HCT116 (cell line): ENCODE results near the gene CALN1. TPM values are rescaled to one million over a fixed set of nuclear protein-coding genes. Genes with fewer than 3 reads are reported as not detected.

Experiments used
- ATAC-seq: fragments of 200-7000 bp; cut with Tn5 transposase; 2 replicates; pipeline ENCODE4 v1.9.1; 2020; ENCODE audit warnings: mild to moderate bottlenecking, moderate library complexity
- BruUV-seq: library from RNA; stranded (reverse); fragments of 400-500 nt; replicated peaks from 2 replicates; lab custom pipeline; 2021; lab: Mats Ljungman, UMichigan
- CTCF ChIA-PET: fragments of 300-600 bp; sonication (Branson Sonifier 250); formaldehyde crosslinking; loops from one replicate; lab custom pipeline; 2021; ENCODE audit warnings: antibody characterized with exemption; lab: Charles Lee
- POLR2A ChIA-PET: fragments of 300-600, 350-600 bp; sonication (Branson Sonifier 250); formaldehyde crosslinking; loops from one replicate; lab custom pipeline; 2021; ENCODE audit warnings: antibody characterized with exemption; lab: Charles Lee
- RAD21 ChIA-PET, 2 experiments: fragments of 300-600 bp; sonication (Branson Sonifier 250); formaldehyde crosslinking; loops; one replicate each; lab custom pipeline; 2023; ENCODE audit warnings: low total read pairs in 2 of 2; ENCODE audit not compliant: uncharacterized antibody in 2 of 2, unreplicated experiment in 2 of 2, low non-redundant PET in 1 of 2; lab: Charles Lee
- DNase-seq: peaks from one replicate; pipeline ENCODE4 v3.0.0-alpha.2; 2010; ENCODE audit warnings: low read depth, low spot score
- H2AFZ ChIP-seq: fragments of 200-600 bp; shearing (Covaris generic), sonication (generic); 2 replicates; pipeline ENCODE4 v1.6.1; 2017; ENCODE audit warnings: low read depth, mixed run types, mixed read lengths, antibody characterized with exemption, low read length; ENCODE audit not compliant: poor library complexity, severe bottlenecking
- H3K27ac ChIP-seq: 2 replicates; pipeline ENCODE4 v1.5.1; 2012; ENCODE audit warnings: low read depth, low read length
- H3K27me3 ChIP-seq: fragments of 200-600 bp; sonication (generic); 2 replicates; pipeline ENCODE4 v1.6.1; 2016; ENCODE audit warnings: mixed run types, low read length, mixed read lengths; ENCODE audit not compliant: insufficient read depth
- H3K36me3 ChIP-seq, 2 experiments: fragments of 200-500 bp in 1 of 2; fragments of 200-600 bp in 1 of 2; sonication (Bioruptor generic) in 1 of 2; sonication (generic) in 1 of 2; 2 replicates each; pipeline versions ENCODE4 v1.5.1 to v1.6.1; 2014 to 2016; ENCODE audit warnings: low read length in 2 of 2, inconsistent platforms in 1 of 2, mixed read lengths in 1 of 2, mixed run types in 1 of 2; ENCODE audit not compliant: insufficient read depth in 2 of 2, control insufficient read depth in 1 of 2
- H3K4me1 ChIP-seq, 2 experiments: fragments of 200-600 bp in 1 of 2; sonication (generic) in 1 of 2; 2 replicates each; pipeline versions ENCODE4 v1.5.1 to v1.6.1; 2012 to 2017; ENCODE audit warnings: low read length in 2 of 2, inconsistent platforms in 1 of 2, mild to moderate bottlenecking in 1 of 2, mixed read lengths in 1 of 2, mixed run types in 1 of 2, moderate library complexity in 1 of 2; ENCODE audit not compliant: insufficient read depth in 2 of 2, control insufficient read depth in 1 of 2
- H3K4me2 ChIP-seq: fragments of 200-600 bp; sonication (generic); 2 replicates; pipeline ENCODE4 v1.6.1; 2017; ENCODE audit warnings: mixed run types, low read length, mixed read lengths
- H3K4me3 ChIP-seq, 2 experiments: fragments of 200-600 bp in 1 of 2; sonication (generic) in 1 of 2; replicated peaks in 1 of 2; 2 replicates each; pipeline ENCODE4 v1.5.1; 2011 to 2016; ENCODE audit warnings: low read length in 2 of 2, control low read depth in 1 of 2, low read depth in 1 of 2, mild to moderate bottlenecking in 1 of 2, mixed read lengths in 1 of 2, mixed run types in 1 of 2
- H3K79me2 ChIP-seq: fragments of 200-600 bp; sonication (generic); 2 replicates; pipeline ENCODE4 v1.6.1; 2017; ENCODE audit warnings: mild to moderate bottlenecking, mixed run types, low read length, moderate library complexity, mixed read lengths; ENCODE audit not compliant: insufficient read depth
- H3K9ac ChIP-seq: fragments of 200-600 bp; sonication (generic); 2 replicates; pipeline ENCODE4 v1.6.1; 2016; ENCODE audit warnings: low read length, mixed read lengths
- H3K9me2 ChIP-seq: fragments of 200-600 bp; sonication (generic), shearing (Covaris generic); 2 replicates; pipeline ENCODE4 v1.6.1; 2017; ENCODE audit warnings: mixed run types, mild to moderate bottlenecking, moderate library complexity; ENCODE audit not compliant: insufficient read depth
- H3K9me3 ChIP-seq, 2 experiments: fragments of 200-500 bp in 1 of 2; fragments of 200-600 bp in 1 of 2; sonication (Bioruptor generic) in 1 of 2; sonication (generic) in 1 of 2; 2 replicates each; pipeline ENCODE4 v1.6.1; 2014 to 2017; ENCODE audit warnings: low read length in 2 of 2, mixed read lengths in 2 of 2, inconsistent platforms in 1 of 2, low read depth in 1 of 2, mild to moderate bottlenecking in 1 of 2, mixed run types in 1 of 2, moderate library complexity in 1 of 2; ENCODE audit not compliant: control insufficient read depth in 1 of 2, insufficient read depth in 1 of 2
- H4K20me1 ChIP-seq: fragments of 200-600 bp; sonication (generic), shearing (Covaris generic); 2 replicates; pipeline ENCODE4 v1.6.1; 2017; ENCODE audit warnings: mixed run types, mild to moderate bottlenecking, moderate library complexity; ENCODE audit not compliant: insufficient read depth
- CBX3 ChIP-seq: IDR thresholded peaks from 2 replicates; pipeline ENCODE4 v1.6.1; 2012; ENCODE audit warnings: low read depth
- CEBPB ChIP-seq: IDR thresholded peaks from 2 replicates; pipeline ENCODE4 v1.6.1; 2012; ENCODE audit warnings: low read depth
- CTCF ChIP-seq, 3 experiments: fragments of 200-600 bp in 1 of 3; sonication (generic) in 1 of 3; IDR thresholded peaks in 2 of 3; conservative IDR thresholded peaks in 1 of 3; 2 replicates each; pipeline ENCODE4 v1.5.1; 2012 to 2017; ENCODE audit warnings: low read depth in 2 of 3, low read length in 2 of 3, antibody characterized with exemption in 1 of 3, borderline replicate concordance in 1 of 3, control low read depth in 1 of 3, mild to moderate bottlenecking in 1 of 3, mixed read lengths in 1 of 3, mixed run types in 1 of 3, moderate library complexity in 1 of 3; ENCODE audit not compliant: insufficient read depth in 1 of 3
- EZH2 ChIP-seq: fragments of 200-600 bp; sonication (generic); IDR thresholded peaks from 2 replicates; pipeline ENCODE4 v1.6.1; 2017; ENCODE audit warnings: antibody characterized with exemption, mixed run types
- FOSL1 ChIP-seq: IDR thresholded peaks from 2 replicates; pipeline ENCODE4 v1.6.1; 2012; ENCODE audit warnings: low read depth
- JUND ChIP-seq: IDR thresholded peaks from 2 replicates; pipeline ENCODE4 v1.6.1; 2012
- MAX ChIP-seq: IDR thresholded peaks from 2 replicates; pipeline ENCODE4 v1.6.1; 2012
- SIN3A ChIP-seq: IDR thresholded peaks from 2 replicates; pipeline ENCODE4 v1.6.1; 2012; ENCODE audit warnings: low read depth
- SRF ChIP-seq: IDR thresholded peaks from 2 replicates; pipeline ENCODE4 v1.6.1; 2012; ENCODE audit warnings: low read depth
- intact Hi-C: fragments of 100-400 bp; cut with micrococcal nuclease; formaldehyde crosslinking; loops from 2 replicates; pipeline ENCODE4 v1.10.0; 2022
- total RNA-seq: library from RNA; stranded (reverse); gene quantifications from one replicate; pipeline ENCODE4 v1.2.1, GENCODE V29; 2021; ENCODE audit not compliant: unreplicated experiment

The CALN1 gene
- total RNA-seq, 1 experiment from 2014 or later = 0.17 TPM

GRCh38 chr7:72111086-72111485 lies 301.1 kb downstream of the CALN1 start:
- H3K4me2 ChIP-seq = no peak overlapping the region
- no peaks in the 10 kb centered on the region for H3K36me3 ChIP-seq
- no peak overlapping the region for H3K27ac ChIP-seq
- TF ChIP-seq EZH2 = no peak
- TF ChIP-seq SIN3A = no peak
- no peak for TF ChIP-seq FOSL1
- TF ChIP-seq, all 23 proteins: peak for 0
- Histone ChIP-seq H3K9me3 (peaks cover 0 to 4% of the 10 kb centered on the region in 2 experiments; a peak in 1 of 4 replicates), H3K4me3 (no peak overlapping the region), H4K20me1 (no peaks in the 10 kb centered on the region), H3K27me3 (no peaks in the 10 kb centered on the region), H3K79me2 (no peaks in the 10 kb centered on the region), H3K4me1 (no peaks in the 10 kb centered on the region), H2AFZ (no peak overlapping the region), H3K9ac (no peak overlapping the region), H3K9me2 (no peaks in the 10 kb centered on the region)
- POLR2A ChIA-PET = no interaction called here
- ATAC-seq (no peak), DNase-seq (no peak)
- RAD21 ChIA-PET = no interaction called here
- CTCF ChIA-PET = no interaction called here
- BruUV-seq = no TSS peak
- intact Hi-C loops = no loop called here

GRCh38 chr7:72109566-72109965 lies 302.6 kb downstream of the CALN1 start:
- no TSS peak for BruUV-seq
- Histone ChIP-seq H3K4me3 (no peak overlapping the region), H3K27ac (no peak overlapping the region), H4K20me1 (no peaks in the 10 kb centered on the region), H2AFZ (no peak overlapping the region), H3K9ac (no peak overlapping the region), H3K9me3 (peaks cover 0 to 4% of the 10 kb centered on the region in 2 experiments; a peak in 1 of 4 replicates), H3K79me2 (no peaks in the 10 kb centered on the region), H3K36me3 (no peaks in the 10 kb centered on the region), H3K4me2 (no peak overlapping the region), H3K27me3 (no peaks in the 10 kb centered on the region), H3K9me2 (no peaks in the 10 kb centered on the region), H3K4me1 (no peaks in the 10 kb centered on the region)
- CTCF ChIA-PET = no interaction called here
- POLR2A ChIA-PET = no interaction called here
- RAD21 ChIA-PET = no interaction called here
- ATAC-seq (no peak), DNase-seq (no peak)
- no peak for TF ChIP-seq MAX
- TF ChIP-seq CEBPB = no peak
- TF ChIP-seq SRF = no peak
- no peak for TF ChIP-seq CBX3
- no peak for TF ChIP-seq JUND
- TF ChIP-seq CTCF (IDR thresholded peaks at IDR 0.05 in 2 of 3, conservative IDR thresholded peaks at IDR 0.05 in 1 of 3; ENCODE audit: borderline replicate concordance in 1 of 3, insufficient read depth in 1 of 3, low read depth in 2 of 3, low read length in 2 of 3) = no peak
- intact Hi-C loops = no loop called here
